Gastrocnemius medialis (tissue), 4 donors: ENCODE measurements around the gene GLYR1.

Experiments
- POLR2A ChIP-seq, 2 donors: fragments of 450-650 bp; IDR thresholded peaks; one replicate each; pipeline ENCODE4 v1.6.1; 2017; ENCODE audit warnings: antibody characterized with exemption in 2 of 2, mild to moderate bottlenecking in 2 of 2, moderate library complexity in 2 of 2
- TF ChIP-seq, protein P1 (sequence below), 5 experiments: fragments of 450-650 bp in 3 of 5; fragments of 200-600 bp in 2 of 5; sonication (generic) in 2 of 5; IDR thresholded peaks in 4 of 5; conservative IDR thresholded peaks in 1 of 5; 1 replicate in 4 of 5; 2 replicates in 1 of 5; pipeline ENCODE4 v1.5.1; 2016 to 2019; ENCODE audit warnings: antibody characterized with exemption in 5 of 5, mild to moderate bottlenecking in 3 of 5, moderate library complexity in 3 of 5

- TF ChIP-seq, protein P1, sequence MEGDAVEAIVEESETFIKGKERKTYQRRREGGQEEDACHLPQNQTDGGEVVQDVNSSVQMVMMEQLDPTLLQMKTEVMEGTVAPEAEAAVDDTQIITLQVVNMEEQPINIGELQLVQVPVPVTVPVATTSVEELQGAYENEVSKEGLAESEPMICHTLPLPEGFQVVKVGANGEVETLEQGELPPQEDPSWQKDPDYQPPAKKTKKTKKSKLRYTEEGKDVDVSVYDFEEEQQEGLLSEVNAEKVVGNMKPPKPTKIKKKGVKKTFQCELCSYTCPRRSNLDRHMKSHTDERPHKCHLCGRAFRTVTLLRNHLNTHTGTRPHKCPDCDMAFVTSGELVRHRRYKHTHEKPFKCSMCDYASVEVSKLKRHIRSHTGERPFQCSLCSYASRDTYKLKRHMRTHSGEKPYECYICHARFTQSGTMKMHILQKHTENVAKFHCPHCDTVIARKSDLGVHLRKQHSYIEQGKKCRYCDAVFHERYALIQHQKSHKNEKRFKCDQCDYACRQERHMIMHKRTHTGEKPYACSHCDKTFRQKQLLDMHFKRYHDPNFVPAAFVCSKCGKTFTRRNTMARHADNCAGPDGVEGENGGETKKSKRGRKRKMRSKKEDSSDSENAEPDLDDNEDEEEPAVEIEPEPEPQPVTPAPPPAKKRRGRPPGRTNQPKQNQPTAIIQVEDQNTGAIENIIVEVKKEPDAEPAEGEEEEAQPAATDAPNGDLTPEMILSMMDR (IDR thresholded peaks at IDR 0.05 in 4 of 5, conservative IDR thresholded peaks at IDR 0.05 in 1 of 5) = no peak
- no peak for TF ChIP-seq POLR2A (IDR thresholded peaks at IDR 0.05)
These were observed 35.3 kb downstream of the GLYR1 start for GRCh38 chr16:4811773-4812172.
